PC-9 (cell line): ENCODE measurements around the gene PLEKHM1.

Source experiments
- EZH2 ChIP-seq: fragments of 200-600 bp; sonication (generic); IDR thresholded peaks from 2 replicates; pipeline ENCODE4 v1.8.0; 2017; ENCODE audit warnings: antibody characterized with exemption, low read depth
- TF ChIP-seq, protein P1 (sequence below): fragments of 200-600 bp; sonication (generic); conservative IDR thresholded peaks from 2 replicates; pipeline ENCODE4 v1.6.1; 2017; ENCODE audit warnings: mixed run types, antibody characterized with exemption, mild to moderate bottlenecking, moderate library complexity

- TF ChIP-seq, protein P1, sequence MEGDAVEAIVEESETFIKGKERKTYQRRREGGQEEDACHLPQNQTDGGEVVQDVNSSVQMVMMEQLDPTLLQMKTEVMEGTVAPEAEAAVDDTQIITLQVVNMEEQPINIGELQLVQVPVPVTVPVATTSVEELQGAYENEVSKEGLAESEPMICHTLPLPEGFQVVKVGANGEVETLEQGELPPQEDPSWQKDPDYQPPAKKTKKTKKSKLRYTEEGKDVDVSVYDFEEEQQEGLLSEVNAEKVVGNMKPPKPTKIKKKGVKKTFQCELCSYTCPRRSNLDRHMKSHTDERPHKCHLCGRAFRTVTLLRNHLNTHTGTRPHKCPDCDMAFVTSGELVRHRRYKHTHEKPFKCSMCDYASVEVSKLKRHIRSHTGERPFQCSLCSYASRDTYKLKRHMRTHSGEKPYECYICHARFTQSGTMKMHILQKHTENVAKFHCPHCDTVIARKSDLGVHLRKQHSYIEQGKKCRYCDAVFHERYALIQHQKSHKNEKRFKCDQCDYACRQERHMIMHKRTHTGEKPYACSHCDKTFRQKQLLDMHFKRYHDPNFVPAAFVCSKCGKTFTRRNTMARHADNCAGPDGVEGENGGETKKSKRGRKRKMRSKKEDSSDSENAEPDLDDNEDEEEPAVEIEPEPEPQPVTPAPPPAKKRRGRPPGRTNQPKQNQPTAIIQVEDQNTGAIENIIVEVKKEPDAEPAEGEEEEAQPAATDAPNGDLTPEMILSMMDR, result no peak
- TF ChIP-seq EZH2, result no peak
These were observed 93.9 kb downstream of the PLEKHM1 start for GRCh38 chr17:45396496-45397205.
